HG03457 (cell line): ENCODE measurements around the gene RAMACL.
"Not testable (repeated sequence)": the region's sequence is repeated elsewhere in the genome, so short reads cannot be mapped to it uniquely, and the experiment has no call there.

Experiments used
- ATAC-seq: cut with Tn5 transposase; IDR thresholded peaks from one replicate; pipeline ENCODE4 v1.9.1; 2021; ENCODE audit warnings: moderate number of reproducible peaks; ENCODE audit not compliant: unreplicated experiment

RAMACL gene

DNA sequence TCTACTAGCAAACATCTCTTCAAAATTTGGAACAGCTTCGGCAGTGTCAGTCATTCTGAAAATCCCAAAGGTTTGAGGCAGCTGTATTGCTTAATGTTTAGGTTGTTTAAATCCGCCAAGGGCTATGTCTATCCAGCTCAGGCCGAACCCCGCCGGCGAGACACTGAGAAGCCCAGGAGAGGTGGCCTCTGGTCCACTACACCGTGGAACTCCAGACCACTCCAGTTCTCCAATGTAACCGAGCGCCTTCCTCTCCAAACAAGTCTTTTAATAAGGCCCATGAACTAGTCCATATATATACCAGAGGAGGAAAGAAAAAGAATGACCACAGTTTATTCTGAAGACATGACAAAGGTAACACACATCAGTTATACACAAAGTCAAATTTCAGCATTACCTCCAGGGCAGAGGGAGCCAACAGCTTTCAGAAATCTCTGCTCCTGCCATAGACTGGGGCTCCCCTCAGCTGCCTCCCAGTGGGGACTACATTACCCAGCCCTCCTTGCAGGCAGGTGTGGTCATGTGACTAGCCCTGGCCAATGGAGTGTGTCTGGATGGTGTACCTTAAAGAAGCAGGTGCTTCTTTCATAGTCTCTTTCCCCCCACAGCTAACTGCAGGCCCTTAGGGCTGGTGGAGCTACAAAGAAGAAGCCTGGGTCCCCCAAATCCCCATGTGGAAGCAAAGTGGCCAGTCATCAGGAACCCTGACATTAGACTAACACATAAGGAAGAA is at the start of gene RAMACL:
Gene RAMACL (minus strand): TSS at position 255 of the 733 bp plus-strand sequence. CDS start 201 bp downstream, at position 54.
- ATAC-seq, result peak; percentile 64

GRCh38 chr6:166635013-166635970 is 48.8 kb upstream of the RAMACL start:
- ATAC-seq, result no peak

GRCh38 chr6:166634581-166634980 is 48.1 kb upstream of the RAMACL start:
- ATAC-seq, result not testable (repeated sequence)

DNA sequence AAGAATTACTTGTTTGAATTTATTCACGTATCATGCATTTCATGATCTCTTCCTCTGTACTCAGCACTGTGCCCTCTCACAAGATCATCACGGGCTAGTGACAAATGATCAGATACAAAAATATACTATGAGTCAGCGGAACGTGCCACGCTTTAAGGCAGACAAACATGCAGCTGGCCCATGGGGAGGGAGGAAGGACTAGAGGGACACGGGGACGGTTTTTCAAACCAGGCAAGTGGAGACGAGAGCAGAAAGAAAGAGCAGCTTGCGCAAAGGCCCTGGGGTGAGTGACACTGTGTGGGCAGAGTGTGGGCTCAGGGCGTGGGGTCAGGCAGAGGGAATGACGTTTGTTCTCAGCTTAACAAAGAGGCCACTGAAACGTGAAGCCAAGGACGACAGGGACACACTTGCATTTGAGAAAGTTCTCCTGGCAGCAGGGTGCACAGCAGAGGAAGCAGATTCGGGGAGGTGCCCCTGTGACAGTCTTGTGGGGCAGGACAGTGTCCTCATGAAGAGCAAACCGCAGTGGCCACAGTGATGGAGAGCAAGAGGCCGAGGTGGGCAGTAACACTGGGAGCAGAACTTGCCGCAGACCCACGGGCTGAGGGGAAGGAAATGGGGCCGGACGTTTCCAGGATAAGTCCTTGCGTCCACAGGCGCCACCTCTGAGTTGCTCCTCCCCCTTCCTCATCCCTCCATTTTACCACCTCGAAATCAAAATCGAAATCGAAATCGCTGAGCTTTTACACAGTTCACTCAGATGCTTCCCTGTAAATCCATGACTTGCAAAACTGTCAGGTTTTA is 47.5 kb upstream of the RAMACL start:
- ATAC-seq, result no peak

DNA sequence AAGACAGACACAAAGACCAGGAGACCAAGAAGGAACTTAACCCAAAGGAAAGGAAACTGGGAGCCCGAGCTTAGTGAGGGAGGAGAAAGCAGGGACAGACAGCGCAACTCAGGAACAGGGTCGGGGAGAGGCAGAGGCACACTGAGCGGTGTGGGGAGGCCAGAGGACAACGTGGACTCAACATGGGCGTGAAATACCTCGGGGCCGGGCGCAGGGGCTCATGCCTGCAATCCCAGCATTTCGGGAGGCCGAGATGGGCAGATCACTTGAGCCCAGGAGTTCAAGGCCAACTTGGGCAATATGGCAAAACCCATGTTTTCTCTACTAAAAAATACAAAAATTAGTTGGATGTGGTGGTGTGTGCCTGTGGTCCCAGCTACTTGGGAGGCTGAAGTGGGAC is 46.3 kb upstream of the RAMACL start:
- ATAC-seq, result no peak

DNA sequence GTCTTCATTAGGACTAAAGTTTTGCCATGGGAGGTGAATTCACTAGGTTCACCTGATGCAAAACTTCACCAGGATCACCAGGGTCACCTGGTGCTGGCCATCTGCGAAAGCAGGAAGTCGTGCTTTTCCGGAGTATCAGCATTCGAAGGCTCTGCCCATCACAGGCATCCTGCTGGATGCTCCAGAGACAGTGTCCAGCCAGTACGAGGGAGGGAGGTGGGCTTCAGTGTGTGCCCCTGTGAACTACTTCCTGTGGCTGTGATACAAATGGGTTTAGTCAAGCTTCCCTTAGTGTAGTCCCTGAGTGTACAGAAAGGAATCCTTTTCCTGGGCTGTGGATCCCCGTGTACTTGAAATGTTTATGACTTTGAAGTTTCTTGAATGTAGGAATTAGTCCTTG is 44.0 kb upstream of the RAMACL start:
- ATAC-seq, result no peak

- no peak for ATAC-seq
Measured at GRCh38 chr6:166629628-166630027, 43.1 kb upstream of the RAMACL start.

DNA sequence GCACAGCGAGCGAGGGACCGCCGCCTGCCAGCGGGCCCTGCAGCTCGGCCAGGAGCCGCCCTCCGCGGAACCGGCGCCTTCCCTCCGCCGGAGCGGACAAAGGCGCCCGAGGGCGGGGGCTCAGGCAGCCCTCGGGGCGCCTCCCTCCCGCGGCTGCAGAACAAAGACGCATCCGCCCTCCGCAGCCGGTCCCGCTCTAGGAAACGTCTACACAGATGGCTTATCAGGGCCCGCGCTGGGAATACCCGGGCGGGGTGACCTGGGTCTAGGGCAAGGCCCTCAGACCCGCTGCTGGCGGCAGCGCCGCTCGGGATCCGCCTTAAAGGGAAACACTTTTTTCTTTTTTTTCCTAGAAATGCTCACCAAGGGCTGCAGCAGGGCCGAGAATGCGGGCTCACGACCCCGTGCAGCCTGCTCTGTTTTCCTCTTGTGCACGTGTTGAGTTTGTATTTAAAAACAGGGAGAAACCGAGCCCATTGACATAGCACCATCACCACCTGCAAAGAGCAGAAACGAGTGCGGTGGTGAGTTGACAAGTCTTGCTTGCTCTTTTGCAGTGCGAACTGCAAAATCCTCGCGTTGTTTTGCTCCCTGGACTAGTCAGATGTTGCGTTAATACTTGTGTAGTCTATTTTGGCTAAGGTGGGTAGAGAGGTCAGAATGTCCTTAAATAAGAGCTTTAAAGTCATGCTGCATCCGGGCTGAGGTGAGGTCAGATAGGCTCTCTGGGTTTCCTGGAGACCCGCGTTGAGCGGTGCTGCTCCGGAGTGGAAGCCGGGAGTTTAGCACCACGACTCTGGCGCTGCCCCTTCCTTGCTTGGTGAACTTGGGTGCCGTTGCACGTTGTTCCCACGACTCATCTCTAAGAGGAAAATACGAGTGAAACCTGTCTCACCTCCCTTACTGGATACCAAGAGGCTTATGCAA is 41.7 kb upstream of the RAMACL start:
- peak; percentile 20 for ATAC-seq

DNA sequence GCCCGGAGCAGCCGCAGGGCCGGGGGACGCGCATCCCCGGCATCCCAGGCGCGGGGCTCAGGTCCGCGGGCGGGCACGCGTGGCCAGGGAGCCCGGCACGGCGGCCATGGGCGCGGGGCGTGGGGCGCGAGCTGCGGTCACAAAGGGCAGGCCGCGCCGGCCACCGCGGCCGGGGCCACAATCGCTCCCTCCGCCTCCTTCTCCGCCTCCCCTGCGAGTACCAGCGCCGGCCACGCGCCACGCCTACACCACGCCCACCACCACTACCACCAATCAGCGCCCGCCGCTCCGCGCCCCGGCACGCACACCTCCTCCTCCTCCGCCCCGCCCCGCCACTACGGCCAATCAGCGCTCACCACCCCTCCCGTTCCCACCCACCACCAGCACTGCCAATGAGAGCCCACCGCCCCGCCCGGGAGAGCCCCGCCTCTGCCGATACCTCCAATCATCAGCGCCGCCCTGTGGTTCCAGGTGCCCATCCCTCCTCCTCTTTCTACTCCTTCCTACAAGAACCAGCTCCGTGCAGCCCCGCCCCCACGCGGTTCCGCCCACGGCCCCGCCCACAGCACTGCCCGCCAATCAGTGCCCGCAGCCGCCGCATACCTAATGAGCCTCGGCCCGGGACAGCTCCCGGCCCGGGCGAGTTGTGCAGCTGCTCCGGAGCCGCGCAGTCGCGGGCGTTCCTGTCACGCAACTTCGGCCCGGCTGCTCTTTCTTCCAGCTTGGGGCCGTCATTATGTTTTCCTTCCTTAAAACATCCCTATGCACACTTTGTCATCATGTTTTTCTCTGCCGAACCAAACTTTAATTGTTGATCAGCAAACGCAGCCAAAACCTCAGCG is 40.8 kb upstream of the RAMACL start, which contains the start of gene RPS6KA2:
Gene RPS6KA2 (minus strand): TSS at position 219 of the 842 bp plus-strand sequence. CDS start 232 bp downstream, outside the sequence.
- ATAC-seq, result peak; percentile 90

DNA sequence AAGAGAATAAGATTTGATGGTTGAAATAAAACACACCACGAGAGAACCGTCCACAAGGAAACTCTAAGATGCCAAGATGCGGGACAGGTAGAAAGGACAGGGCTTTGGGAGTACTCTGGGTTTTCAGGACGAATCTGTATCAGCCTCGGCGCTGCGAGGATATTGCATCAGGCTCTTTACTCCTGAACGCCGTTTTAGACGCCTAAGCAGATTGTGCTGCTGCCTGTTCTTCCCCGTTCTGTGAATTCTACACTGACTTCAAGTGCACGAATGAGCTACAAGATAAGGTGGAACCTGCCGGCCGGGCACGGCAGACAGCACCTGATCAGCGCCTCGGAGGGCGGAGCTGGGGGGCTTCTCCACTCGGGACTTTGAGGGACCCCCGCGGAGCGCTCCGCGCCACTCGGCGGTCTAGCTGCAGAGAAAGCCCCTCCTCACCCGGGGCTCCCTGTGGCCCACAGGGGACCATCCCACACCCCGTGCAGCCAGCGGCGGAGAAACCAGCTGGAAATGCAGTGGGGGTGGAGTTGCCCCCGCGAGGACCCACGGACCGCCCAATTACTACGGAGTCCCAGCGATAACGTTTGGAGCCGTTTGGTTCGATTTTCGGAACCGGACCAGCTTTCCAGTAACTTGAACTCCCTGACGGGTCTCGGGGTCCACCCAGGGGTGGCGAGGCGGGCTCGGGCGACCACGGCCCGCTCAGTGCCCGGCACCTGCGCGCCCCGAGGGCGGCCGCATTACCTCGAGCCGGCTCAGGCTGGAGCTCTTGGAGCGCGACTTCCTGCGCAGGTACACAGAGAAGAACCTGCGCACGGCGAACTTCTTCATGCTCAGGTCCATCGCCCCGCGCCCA is 39.9 kb upstream of the RAMACL start:
- ATAC-seq, result peak; percentile 0

DNA sequence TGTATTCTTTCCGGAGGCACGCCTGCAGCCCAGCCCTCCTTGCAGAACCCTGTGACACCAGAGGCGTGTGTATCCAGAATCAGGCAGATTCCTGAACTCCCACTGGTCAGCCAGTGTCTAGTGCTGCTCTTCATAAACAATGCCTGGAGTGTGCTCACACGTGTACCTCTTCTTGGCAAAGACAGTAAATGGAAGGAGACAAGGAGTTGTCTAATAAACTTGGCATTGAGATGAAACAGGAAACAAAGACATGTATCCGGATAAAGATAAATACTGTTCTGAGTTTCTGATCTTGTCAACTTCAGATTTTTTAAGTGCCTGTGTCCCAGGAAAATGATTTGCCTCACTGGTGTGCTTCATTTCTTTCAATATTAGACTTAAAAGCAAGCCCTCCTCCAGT is 38.9 kb upstream of the RAMACL start:
- no peak for ATAC-seq

DNA sequence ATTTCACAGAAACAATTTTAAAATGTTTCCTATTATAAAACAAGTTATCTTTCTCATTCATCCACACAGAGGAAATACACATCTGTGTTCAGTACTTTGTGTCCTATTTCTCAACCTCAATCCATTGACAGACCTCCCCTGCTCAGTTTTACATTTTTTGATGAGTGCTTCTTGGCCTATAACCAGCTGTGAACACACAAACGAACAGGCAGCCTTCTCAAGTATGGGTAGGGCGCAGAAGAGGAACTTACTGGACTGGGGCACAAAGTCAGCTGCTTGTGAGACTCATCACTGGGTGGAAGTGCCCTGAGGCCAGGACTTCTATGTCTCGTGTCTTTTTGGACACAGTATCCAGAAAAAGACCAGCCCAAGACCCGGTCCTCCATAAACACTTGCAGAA is 37.8 kb upstream of the RAMACL start:
- no peak for ATAC-seq

GRCh38 chr6:166623318-166623717 is 36.8 kb upstream of the RAMACL start:
- ATAC-seq, result no peak

DNA sequence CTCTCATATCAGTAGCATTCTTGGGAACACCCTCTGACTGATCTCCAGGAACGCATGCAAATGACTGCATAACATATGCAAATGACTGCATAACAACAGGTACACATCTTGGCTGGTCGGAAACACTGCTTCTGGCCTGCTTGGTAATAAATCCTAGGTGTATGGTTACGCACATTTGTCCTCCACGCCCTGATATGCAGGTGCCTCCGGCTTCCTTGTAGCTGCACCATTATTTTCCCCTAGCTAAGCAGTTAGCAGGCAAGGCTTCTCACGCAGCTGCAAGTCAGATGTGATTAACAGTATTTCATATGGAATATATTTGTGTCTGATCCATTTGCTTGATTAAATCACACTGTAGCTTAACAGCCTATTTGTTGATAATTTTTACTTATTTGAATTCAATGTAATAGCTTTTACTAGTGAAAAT is 34.6 kb upstream of the RAMACL start:
- no peak for ATAC-seq

GRCh38 chr6:166620478-166621113 is 34.1 kb upstream of the RAMACL start:
- no peak for ATAC-seq

- ATAC-seq, result no peak
Measured at GRCh38 chr6:166619912-166620311, 33.4 kb upstream of the RAMACL start.
